ENCODE data around the gene LRRC36.
"Not testable (repeated sequence)": the region's sequence is repeated elsewhere in the genome, so short reads cannot be mapped to it uniquely, and the experiment has no call there.

The LRRC36 gene

DNA sequence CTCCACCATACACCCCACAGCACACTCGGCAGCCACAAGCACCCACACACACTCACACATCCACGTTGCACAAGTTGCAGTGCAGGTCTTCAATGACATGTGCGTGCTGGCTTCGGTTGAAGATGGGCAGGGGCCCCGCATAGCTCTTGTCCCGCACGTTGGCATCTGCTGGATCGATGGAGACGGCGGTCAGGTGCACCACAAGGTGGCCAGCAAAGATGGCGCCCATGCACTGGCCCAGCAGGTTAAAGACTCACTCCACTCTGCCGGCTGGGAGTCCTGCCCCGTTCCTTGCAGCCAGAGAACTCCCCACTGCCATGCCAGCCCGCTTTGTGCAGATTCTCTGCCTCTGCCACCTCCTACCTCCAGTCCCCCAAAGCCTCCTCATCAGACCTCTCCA lies 74.3 kb downstream of the LRRC36 start:
- DNase-seq (ENCODE audit: low spot score): no peak

- no peak for DNase-seq (ENCODE audit: low spot score)
These were observed 77.5 kb downstream of the LRRC36 start for GRCh38 chr16:67403976-67404555.

DNA sequence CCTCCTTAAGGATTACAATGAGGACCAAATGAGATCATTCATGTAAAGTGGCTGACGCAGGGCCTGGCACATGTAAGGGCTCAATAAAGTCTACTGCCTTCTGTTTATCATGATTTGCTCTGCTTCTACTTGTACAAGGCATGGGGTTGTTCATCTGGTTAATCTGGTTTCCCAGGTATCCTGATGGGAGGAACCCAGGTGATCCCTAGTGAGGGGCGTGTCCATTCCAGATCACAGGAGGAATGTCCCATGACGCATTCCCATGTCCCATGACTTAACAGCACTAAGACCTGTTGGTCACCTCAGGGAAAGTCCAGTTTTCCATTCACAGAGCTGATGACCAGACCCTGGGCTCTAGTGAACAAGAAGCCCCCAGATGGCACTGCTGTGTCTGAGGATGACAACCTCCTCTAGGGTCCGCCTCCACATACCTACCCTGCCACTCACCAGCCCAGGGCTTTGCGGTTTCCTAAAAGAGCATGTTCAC lies 78.2 kb downstream of the LRRC36 start:
- no peak for DNase-seq (ENCODE audit: low spot score)

DNA sequence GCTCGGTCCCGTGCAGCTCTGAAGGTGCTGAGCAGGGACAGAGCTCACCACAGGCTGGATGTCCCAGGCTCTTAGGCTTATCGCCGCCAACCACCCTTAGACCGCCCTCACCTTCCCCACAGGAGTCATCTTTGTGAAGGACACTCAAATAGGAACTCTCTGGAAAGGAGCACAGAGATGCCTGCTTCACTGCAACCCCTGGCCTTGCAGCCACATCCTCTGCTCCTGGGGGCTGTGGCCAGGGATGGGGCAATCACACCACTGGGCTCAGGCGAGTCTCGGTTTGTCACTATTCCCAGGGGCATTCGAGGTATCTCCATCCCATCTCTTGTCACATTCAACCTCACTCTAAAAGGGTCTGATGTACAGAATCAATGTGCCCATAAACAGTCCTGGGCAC lies 78.7 kb downstream of the LRRC36 start:
- DNase-seq (ENCODE audit: low spot score): no peak

GRCh38 chr16:67406111-67406971 lies 79.7 kb downstream of the LRRC36 start:
- no peak for DNase-seq (ENCODE audit: low spot score)

GRCh38 chr16:67407176-67407787 lies 80.7 kb downstream of the LRRC36 start:
- DNase-seq (ENCODE audit: low spot score): no peak

DNA sequence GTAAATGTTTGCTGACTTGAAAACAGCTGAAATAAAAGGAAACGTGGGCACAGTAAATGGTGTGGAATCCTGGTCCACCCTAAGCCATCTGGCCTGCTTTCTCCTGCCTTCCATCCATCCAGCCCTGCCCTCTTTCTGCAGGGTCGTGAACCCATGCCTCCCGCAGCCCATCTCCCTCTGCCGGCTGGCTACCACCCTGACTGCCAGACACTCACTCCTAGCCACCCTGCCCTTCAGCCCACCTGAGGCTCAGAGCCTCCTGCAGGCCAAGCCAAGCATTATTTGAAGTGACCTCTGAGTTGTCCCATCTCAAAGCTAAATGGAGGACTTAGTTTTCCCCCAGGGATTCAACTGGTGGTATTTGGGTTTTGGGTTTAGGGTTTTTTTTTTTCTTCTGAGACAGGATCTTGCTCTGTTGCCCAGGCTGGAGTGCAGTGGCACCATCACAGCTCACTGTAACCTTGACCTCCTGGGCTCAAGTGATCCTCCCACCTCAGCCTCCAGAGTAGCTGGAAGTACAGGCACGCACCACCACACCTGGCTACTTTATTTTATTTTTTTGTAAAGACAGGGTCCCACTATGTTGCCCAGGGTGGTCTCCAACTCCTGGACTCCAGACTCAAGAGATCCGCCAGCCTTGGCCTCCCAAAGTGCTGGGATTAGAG lies 81.3 kb downstream of the LRRC36 start:
- DNase-seq (ENCODE audit: low spot score): no peak

GRCh38 chr16:67409631-67410030 lies 83.0 kb downstream of the LRRC36 start:
- no peak for DNase-seq (ENCODE audit: low spot score)

- DNase-seq (ENCODE audit: low spot score): no peak
These were observed 84.7 kb downstream of the LRRC36 start for GRCh38 chr16:67411339-67411738.

DNA sequence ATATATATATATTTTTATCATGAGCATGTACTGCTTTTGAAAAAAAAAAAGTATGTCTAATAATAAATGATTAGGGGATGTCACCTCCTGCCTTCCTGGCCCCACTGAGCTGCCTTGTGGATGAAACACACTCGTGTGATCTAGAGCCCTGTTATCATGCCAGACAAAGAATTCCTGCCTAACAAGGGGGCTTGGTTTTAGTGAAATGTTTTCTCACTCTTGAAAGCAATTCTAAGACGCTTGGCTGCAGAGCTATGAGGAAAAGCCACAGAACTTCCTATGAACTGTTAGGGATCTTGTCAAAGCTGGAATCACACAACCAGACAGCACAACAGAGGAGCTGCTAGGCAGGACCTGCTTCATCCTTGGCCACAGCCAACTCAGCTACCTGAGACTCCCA lies 85.7 kb downstream of the LRRC36 start:
- DNase-seq (ENCODE audit: low spot score): no peak

GRCh38 chr16:67413978-67414911 lies 87.6 kb downstream of the LRRC36 start:
- DNase-seq (ENCODE audit: low spot score): no peak

DNA sequence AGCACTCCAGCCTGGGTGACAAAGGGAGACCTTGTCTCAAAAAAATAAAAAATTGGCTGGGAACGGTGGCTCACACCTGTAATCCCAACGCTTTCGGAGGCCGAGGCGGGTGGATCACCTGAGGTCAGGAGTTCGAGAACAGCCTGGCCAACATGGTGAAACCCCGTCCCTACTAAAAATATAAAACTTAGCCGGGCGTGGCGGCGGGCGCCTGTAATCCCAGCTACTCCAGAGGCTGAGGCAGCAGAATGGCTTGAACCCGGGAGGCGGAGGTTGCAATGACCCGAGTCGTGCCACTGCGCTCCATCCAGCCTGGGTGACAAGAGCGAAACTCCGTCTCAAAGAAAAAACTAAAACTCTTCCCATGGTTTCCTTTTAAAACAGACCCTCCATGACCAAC lies 88.8 kb downstream of the LRRC36 start:
- not testable (repeated sequence) for DNase-seq (ENCODE audit: low spot score)

DNA sequence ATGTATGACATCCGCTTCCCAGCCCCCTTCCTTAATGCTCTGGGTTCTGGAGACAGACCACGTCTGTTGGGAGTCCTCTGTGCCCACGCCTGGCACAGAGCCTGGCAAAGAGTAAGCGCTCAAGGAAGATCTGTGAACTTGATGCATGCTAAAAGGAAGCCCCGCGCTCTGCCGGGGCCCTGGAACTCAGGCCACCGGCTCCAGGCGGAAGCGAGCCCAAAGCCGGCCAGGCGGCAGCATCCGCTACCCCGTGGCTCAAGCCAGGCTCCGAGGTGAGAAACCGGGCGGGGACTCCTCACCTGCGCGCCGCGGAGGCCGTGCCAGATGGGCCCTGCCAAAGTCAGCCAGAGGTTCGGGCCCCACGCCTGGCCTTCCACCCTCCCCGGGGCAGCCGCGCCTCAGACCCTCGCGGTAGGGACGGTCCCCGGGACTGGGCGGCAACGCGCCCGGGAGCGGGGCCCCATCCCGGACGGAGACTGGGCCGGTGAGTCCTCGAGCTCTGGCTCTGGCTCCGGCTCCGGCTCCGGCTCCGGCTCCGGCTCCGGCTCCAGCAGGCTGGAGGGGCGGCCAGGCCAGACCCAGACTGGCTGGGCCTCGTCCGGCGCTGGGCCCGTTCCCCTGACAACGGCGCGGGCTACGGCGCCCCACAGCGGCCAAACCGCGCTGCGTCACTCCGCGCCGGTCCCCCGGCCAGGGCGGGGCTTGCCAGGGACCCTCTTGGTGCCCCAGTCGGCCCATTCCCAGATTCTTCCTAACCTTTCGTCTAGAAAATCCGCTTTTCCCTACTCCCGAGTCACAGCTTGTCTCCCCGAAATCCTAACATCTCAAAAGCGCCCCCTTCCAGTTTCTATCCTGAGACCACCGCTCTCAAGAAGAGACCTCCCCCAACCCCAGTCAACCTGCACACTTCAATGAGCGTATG lies 89.5 kb downstream of the LRRC36 start, which contains the start of gene ZDHHC1:
Gene ZDHHC1, minus strand, starts transcription at position 606 of the 922 bp plus-strand sequence. CDS start 8,702 bp downstream, outside the sequence.
- DNase-seq (ENCODE audit: low spot score): peak; percentile 35

DNA sequence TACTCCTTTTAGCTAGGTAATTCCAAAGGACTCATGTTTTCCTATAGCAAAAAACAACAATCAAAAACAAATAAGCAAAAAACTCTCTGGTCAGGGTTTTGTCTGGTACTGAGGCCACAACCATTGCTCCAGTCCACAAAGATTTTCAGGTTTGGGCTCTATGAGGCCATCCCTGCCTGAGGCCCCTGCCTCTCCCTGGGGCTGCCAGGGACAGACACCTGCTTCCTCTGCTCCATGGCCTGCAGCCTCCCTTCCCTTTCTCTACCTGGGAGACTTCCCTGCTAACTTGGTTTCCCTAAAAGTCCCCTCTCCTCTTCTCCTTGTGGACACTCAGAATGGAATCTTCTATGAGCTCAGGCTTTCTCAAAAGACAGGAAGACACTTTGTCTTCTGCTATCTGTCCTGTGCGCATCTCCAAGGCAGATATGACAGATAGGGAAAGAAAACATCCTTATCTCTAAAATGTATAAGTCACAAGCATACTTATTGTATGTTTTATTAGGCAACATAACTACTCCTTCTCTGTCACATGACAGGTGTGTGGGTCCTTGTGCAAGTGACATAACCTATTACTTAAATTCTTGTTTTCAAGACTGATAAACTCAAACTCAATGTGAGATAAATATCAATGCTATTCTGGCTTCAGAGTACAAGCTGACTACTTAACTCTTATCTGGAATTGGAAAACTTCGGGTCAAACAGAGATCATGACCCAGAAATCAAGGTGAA lies 90.9 kb downstream of the LRRC36 start:
- no peak for DNase-seq (ENCODE audit: low spot score)

- no peak for DNase-seq (ENCODE audit: low spot score)
These were observed 92.9 kb downstream of the LRRC36 start for GRCh38 chr16:67419502-67419901.

GRCh38 chr16:67419931-67420330 lies 93.3 kb downstream of the LRRC36 start:
- no peak for DNase-seq (ENCODE audit: low spot score)

- DNase-seq (ENCODE audit: low spot score): no peak
These were observed 94.4 kb downstream of the LRRC36 start for GRCh38 chr16:67421030-67421429.

DNA sequence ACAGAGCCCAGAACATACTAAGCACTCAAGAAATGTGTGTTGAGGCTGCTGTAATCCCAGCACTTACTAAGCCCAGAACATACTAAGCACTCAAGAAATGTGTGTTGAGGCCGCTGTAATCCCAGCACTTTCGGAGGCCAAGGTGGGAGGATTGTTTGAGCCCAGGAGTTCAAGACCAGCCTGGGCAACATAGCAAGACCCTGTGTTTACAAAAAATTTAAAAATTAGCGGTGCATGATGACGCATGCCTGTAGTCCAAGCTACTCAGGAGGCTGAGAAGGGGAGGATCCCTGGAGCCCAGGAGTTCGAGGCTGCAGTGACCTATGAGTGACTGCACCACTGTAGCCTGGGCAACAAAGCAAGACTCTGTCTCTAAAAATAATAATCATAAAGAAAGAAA lies 96.4 kb downstream of the LRRC36 start:
- no peak for DNase-seq (ENCODE audit: low spot score)

GRCh38 chr16:67423611-67424260 lies 97.1 kb downstream of the LRRC36 start:
- DNase-seq (ENCODE audit: low spot score): no peak
